ENCODE data around the gene DNAH17.

DNA sequence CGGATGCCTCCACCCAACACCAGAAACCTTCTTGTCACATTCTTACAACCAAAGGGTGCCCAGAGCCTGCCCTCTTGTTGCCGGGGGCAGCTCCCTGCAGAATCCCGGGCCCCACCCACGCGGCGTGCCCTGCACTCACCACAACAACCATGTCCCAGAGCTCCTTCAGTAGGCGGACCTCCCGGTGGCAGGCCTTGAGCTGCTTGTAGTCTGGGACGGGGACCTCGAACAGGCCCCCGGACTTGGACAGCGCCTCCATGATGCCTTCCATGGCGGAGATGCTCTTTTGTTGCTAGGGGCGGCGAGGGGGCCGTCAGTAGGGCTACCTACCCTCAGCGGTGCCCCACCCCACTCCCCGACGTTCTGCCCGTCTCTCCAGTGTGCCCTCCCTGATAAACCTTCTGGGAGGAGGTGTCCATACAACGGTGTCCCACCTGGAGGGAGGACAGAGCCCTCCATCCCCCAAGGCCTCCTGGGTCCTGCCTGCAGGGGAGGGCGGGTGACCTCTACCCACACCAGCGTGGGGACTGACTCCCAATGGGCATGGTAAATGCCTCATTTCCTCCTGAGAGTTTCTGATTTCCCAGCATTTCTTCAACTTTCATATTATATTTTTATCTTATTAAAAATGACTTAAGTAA lies 52.2 kb downstream of the DNAH17 start:
- TF ChIP-seq, protein P1, sequence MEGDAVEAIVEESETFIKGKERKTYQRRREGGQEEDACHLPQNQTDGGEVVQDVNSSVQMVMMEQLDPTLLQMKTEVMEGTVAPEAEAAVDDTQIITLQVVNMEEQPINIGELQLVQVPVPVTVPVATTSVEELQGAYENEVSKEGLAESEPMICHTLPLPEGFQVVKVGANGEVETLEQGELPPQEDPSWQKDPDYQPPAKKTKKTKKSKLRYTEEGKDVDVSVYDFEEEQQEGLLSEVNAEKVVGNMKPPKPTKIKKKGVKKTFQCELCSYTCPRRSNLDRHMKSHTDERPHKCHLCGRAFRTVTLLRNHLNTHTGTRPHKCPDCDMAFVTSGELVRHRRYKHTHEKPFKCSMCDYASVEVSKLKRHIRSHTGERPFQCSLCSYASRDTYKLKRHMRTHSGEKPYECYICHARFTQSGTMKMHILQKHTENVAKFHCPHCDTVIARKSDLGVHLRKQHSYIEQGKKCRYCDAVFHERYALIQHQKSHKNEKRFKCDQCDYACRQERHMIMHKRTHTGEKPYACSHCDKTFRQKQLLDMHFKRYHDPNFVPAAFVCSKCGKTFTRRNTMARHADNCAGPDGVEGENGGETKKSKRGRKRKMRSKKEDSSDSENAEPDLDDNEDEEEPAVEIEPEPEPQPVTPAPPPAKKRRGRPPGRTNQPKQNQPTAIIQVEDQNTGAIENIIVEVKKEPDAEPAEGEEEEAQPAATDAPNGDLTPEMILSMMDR (tag by site-specific recombination; IDR thresholded peaks at IDR 0.05), result no peak
- TF ChIP-seq ZBTB8A (tag by site-specific recombination; IDR thresholded peaks at IDR 0.05) (no peak), ZNF629 (tag by site-specific recombination; IDR thresholded peaks at IDR 0.05) (no peak), ZNF184 (tag by site-specific recombination; IDR thresholded peaks at IDR 0.05) (no peak), TCF7L2 (IDR thresholded peaks at IDR 0.05; ENCODE audit: borderline replicate concordance, low read depth, low read length) (no peak), ZNF23 (tag by site-specific recombination; IDR thresholded peaks at IDR 0.05; ENCODE audit: borderline replicate concordance) (no peak), ZBTB1 (tag by site-specific recombination; IDR thresholded peaks at IDR 0.05) (no peak), ZNF555 (tag by site-specific recombination; conservative IDR thresholded peaks at IDR 0.05) (no peak)
- TF ChIP-seq, protein P2, sequence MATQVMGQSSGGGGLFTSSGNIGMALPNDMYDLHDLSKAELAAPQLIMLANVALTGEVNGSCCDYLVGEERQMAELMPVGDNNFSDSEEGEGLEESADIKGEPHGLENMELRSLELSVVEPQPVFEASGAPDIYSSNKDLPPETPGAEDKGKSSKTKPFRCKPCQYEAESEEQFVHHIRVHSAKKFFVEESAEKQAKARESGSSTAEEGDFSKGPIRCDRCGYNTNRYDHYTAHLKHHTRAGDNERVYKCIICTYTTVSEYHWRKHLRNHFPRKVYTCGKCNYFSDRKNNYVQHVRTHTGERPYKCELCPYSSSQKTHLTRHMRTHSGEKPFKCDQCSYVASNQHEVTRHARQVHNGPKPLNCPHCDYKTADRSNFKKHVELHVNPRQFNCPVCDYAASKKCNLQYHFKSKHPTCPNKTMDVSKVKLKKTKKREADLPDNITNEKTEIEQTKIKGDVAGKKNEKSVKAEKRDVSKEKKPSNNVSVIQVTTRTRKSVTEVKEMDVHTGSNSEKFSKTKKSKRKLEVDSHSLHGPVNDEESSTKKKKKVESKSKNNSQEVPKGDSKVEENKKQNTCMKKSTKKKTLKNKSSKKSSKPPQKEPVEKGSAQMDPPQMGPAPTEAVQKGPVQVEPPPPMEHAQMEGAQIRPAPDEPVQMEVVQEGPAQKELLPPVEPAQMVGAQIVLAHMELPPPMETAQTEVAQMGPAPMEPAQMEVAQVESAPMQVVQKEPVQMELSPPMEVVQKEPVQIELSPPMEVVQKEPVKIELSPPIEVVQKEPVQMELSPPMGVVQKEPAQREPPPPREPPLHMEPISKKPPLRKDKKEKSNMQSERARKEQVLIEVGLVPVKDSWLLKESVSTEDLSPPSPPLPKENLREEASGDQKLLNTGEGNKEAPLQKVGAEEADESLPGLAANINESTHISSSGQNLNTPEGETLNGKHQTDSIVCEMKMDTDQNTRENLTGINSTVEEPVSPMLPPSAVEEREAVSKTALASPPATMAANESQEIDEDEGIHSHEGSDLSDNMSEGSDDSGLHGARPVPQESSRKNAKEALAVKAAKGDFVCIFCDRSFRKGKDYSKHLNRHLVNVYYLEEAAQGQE (tag by site-specific recombination; IDR thresholded peaks at IDR 0.05), result no peak

Measured in HEK293 (cell line).